ENCODE results near the gene TNS2.
"Not testable (repeated sequence)": the region's sequence is repeated elsewhere in the genome, so short reads cannot be mapped to it uniquely, and the experiment has no call there.

Gene TNS2

DNA sequence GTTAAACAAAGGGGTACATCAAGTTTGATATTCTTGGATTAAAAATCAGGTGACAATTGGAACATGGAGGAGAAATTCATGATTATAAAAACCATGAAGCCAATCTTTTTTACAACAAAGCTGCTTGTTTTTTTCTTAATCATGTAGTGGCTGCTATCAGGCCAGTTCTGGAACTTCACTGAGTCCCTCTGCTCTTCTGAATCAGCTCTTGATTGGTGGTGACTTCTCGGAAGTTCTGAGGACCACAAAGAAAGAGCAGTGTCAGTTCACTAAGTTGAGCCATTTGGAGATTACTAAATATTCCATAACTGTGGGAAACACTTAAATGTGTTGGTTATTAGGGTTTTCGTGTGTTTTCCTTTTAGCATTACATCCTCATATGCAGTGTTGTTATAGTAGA, 35.2 kb upstream of the TNS2 start:
- TF ChIP-seq POLR2A (IDR thresholded peaks at IDR 0.05; ENCODE audit: low read length): no peak
- no peak for TF ChIP-seq GATA1 (IDR thresholded peaks at IDR 0.05; ENCODE audit: low read depth, low read length)
- DNase-seq: no peak

DNA sequence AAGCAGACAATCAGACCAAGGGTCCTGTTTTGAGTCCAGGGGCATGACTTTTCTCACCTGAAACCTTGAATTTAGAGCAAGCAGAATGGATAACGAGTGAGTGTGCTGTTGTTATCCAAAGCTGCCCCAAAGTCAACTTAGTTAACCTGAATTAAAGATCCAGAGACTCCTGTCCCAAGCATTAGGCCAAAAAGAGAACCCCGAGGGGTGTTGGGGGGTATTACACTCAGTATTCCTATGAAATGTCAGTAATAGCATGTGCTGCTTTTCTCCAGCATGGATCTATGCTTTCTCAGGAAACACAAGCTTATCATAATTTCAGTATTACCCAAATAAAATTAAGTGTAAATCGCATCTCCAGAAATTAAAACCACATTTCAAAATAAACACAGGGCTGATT, 24.6 kb upstream of the TNS2 start:
- TF ChIP-seq POLR2A (IDR thresholded peaks at IDR 0.05; ENCODE audit: low read length) (no peak), GATA1 (IDR thresholded peaks at IDR 0.05; ENCODE audit: low read depth, low read length) (no peak)
- no peak for DNase-seq

DNA sequence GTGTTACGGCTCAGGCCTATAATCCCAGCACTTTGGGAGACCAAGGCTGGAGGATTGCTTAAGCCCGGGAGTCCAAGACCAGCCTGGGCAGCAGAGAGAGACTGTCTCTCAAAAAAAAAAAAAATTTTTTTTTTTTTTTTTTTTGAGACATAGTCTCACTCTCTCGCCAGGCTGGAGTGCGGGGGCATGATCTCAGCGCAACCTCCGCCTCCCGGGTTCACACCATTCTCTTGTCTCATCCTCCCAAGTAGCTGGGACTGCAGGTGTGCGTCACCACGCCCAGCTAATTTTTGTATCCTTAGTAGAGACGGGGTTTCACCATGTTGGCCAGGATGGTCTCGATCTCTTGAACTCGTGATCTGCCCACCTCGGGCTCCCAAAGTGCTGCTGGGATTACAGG, 22.9 kb upstream of the TNS2 start:
- not testable (repeated sequence) for DNase-seq

DNA sequence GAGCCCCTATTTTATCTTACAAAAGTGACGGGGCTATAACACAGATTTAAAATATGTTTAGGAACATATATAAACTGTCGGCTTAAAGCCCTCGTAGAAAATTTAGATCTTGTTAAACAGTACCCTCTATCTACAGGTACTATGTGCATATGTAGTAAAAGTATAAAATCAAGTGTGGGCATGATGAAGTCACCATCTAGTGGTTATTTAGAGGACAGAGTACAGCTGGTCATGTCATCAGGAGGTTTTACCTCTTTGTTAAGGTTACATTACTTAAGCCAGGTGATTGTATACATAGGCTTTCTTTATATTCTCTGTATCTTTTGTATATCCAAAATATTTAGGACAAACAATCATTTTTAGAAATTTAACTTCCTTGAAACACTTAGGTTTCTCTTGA, 18.2 kb upstream of the TNS2 start:
- TF ChIP-seq GATA1 (IDR thresholded peaks at IDR 0.05; ENCODE audit: low read depth, low read length) (no peak), POLR2A (IDR thresholded peaks at IDR 0.05; ENCODE audit: low read length) (no peak)
- no peak for DNase-seq

DNA sequence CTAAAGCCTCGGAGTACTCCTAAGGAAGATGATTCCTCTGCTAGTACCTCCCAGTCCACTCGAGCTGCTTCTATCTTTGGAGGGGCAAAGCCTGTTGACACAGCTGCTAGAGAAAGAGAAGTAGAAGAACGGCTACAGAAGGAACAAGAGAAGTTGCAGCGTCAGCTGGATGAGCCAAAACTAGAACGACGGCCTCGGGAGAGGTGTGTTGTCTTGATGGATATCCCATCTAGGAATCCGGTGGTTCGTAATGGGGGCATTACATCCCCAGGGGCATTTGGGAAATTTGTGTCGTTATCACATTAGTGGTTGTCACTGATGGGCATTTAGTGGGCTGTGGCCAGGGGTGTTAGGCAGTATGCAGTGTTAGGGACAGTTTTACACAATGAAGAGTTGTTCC, 16.0 kb upstream of the TNS2 start:
- not testable (repeated sequence) for DNase-seq

DNA sequence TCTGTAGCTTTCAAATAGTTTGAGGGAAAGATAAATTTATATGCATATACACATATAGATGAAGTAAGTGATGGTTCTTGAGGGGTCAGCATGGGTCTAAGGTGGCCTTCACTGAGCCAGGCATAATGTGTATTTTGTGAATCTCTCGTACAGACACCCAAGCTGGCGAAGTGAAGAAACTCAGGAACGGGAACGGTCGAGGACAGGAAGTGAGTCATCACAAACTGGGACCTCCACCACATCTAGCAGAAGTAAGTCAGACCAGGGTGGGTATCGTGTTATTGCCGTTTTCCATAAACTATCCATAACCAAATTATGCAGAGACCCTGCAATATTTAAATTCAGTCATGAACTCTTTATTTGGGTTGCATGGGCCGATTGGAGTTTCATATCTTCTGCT, 15.4 kb upstream of the TNS2 start:
- TF ChIP-seq POLR2A (IDR thresholded peaks at IDR 0.05; ENCODE audit: low read length): no peak
- TF ChIP-seq GATA1 (IDR thresholded peaks at IDR 0.05; ENCODE audit: low read depth, low read length): no peak
- no peak for DNase-seq

DNA sequence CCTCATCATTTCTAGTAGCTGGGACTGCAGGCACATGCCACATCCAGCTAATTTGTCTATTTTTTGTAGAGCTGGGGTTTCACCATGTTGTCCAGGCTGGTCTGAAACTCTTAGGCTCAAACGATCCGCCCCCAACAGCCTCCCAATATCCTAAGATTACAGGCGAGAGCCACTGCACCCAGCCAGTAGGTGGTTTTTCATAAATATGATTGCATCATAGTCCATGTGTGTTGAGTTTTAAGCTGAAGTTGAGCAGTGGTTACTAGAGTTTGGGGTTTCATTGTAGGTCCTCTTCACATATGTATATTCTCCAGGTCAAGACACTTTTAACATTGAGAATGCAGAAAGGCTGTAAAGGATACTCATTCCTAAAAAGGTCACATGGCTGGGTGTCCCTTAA, 13.1 kb upstream of the TNS2 start:
- TF ChIP-seq POLR2A (IDR thresholded peaks at IDR 0.05; ENCODE audit: low read length): no peak
- no peak for TF ChIP-seq GATA1 (IDR thresholded peaks at IDR 0.05; ENCODE audit: low read depth, low read length)
- DNase-seq: no peak

DNA sequence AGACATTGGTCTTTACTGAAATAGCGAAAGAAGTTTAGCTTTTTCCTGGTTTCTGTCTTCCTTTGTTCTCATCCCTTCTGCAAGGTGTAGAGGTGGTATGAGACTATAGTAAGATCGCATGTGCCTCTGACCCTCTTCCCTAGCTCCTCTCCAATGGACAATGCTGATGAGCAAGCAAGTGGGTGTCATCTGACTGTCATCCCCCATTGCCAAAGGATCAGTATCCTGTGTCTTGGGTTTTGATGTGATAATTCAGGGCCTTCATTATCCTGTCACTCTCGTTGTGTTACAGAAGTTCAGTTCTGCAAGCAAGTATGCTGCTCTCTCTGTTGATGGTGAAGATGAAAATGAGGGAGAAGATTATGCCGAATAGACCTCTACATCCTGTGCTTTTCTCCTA, 10.0 kb upstream of the TNS2 start:
- no peak for DNase-seq
- no peak for TF ChIP-seq GATA1 (IDR thresholded peaks at IDR 0.05; ENCODE audit: low read depth, low read length)
- TF ChIP-seq POLR2A (IDR thresholded peaks at IDR 0.05; ENCODE audit: low read length): no peak

DNA sequence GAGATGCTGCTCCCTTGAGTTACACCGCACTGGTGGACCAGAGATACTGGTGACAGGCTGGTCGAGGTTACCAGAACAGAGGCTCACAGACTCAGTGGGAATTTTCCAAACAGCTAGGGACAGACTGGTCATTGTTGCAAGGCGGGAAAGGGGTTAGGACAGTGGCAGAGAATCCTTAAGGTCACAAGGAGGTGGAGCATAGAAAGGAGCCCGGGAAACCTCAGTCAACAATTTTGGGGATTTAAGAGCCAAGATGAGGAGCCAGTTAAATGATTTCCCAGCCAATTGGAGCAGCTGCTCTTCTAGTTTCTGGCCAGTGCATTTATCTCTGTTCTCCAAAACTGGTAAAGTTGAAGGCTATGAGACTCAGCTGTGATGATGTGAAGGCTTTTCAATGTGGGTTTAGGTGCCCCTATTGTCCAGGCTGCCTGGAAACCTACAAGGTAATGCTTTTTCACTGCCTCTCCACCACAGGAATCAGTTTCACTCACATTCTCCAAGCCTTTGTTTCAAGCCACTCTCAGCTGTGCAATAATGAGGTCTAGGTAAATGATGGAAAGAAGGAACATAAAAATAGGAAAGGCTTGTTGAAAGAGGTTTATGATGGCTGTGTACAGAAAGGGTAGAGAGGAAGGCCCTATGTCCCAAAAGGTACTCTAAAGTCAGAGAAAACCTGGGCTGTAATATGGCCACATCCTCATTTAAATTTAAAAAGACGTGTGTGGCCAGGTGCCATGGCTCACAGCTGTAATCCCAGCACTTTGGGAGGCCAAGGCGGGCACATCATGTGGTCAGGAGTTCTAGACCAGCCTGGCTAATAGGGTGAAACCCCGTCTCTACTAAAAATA, 7.0 kb upstream of the TNS2 start:
- DNase-seq: no peak
- TF ChIP-seq GATA1 (IDR thresholded peaks at IDR 0.05; ENCODE audit: low read depth, low read length): no peak
- TF ChIP-seq POLR2A (IDR thresholded peaks at IDR 0.05; ENCODE audit: low read length): no peak

DNA sequence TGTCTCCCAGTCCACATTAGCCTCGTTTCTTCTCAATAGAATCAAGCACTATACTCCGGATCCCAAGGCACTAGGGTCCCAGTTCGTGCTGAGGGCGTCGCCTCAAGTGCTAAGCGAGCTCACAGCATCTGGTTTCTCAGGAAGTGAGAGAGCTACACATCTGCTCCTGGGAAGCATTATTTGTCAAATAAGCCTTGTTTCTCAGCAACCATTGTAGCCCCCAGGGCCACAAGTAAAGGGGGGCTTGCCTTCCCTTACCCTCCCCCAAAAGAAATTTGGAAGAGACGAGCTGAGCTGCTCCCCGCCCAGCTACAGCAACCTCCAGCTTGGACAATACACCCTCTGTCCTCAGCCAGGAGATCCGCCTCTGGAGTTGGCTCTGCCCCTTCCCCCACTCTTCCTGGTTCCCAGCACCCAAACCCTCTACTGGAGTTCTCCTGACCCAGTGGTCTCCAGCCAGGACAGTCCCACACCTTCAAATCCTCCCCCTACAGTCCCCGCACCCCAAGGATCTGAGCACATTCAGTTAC, 5.7 kb upstream of the TNS2 start:
- no peak for TF ChIP-seq GATA1 (IDR thresholded peaks at IDR 0.05; ENCODE audit: low read depth, low read length)
- no peak for TF ChIP-seq POLR2A (IDR thresholded peaks at IDR 0.05; ENCODE audit: low read length)
- no peak for DNase-seq

DNA sequence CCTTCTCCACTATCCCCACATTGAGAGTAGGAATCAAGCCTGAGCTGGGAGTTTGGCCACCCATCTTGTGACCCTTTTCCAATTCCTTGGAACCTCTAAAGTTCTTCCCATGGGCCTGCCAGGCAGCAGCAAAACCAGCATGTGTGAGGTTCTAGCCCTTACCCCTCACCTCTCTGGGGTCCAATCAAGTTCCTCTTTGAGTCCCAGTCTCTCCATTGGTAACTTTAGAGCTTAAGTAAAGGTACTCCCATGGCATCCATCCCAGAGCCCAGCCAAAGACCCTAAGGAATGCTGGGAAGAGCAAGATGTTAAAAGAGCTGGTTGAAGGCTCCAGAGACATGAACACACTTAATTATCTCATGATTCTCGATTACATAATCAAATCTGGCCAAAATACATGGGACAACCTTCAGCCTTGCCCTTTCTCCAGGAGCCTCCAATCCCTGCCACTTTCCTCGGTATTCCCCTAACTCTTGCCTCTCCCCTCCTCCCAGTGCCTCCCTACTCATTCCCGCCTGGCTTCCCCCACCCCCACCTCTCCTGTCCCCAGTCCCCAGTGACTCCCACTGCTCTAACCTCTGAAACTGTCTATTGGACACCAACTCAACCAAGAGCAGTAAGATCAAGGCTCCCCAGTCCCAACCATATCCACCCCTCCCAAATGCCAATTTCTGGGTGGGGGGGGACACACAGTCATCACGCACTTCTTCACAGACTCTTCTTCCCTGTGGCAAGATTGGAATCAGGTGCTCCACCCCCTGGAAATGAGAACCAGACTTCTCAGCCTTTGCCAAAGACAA, 4.8 kb upstream of the TNS2 start:
- no peak for DNase-seq
- TF ChIP-seq POLR2A (IDR thresholded peaks at IDR 0.05; ENCODE audit: low read length): no peak
- TF ChIP-seq GATA1 (IDR thresholded peaks at IDR 0.05; ENCODE audit: low read depth, low read length): no peak

DNA sequence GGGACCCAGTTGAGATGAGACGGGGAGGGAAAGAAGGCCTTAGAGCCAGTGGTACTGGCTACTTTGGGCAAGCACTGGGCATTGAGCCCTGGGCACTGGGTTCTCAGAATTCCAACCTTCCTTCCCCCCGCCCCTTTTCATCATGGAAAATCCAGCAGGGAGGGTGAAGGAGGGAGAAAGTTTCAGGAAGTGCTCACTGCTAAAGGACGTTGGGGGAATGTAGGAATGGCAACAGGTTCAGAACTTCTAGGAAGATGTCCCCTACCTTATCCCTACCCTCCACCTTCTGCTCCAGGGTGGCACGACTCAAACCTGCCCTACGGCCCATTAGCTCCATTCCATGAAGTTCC, 4.2 kb upstream of the TNS2 start:
- TF ChIP-seq POLR2A (IDR thresholded peaks at IDR 0.05; ENCODE audit: low read length): no peak
- no peak for TF ChIP-seq GATA1 (IDR thresholded peaks at IDR 0.05; ENCODE audit: low read depth, low read length)
- no peak for DNase-seq

DNA sequence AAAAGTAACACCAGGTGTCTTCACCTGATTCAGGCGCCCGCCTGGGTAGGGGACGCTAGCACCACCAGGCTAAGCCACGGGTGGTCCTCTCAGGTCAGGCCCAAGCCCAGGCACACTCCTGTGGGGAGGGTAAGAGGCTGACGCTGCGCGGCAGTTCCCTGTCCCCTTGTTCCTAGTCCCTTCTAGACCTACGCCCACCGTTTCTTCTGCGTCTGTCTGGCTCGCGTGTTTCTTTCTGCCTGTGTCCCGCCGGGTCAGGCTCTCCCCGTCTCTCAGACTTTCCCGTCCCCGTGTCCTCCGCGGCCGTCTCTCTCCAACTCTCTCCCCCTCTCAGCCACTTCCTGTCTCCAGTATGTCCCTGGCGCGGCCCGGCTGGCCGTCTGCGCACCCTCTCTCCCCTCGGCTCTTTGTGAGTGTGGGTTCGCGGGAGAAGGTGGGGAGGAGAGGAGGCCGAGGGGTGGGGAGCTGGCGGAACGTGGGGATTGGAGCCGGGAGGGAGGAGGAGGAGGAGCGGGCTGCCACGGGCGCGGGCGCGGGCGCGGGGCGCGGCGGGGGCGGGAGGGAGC, 3.1 kb upstream of the TNS2 start:
- peak; percentile 59 to 63 for DNase-seq

DNA sequence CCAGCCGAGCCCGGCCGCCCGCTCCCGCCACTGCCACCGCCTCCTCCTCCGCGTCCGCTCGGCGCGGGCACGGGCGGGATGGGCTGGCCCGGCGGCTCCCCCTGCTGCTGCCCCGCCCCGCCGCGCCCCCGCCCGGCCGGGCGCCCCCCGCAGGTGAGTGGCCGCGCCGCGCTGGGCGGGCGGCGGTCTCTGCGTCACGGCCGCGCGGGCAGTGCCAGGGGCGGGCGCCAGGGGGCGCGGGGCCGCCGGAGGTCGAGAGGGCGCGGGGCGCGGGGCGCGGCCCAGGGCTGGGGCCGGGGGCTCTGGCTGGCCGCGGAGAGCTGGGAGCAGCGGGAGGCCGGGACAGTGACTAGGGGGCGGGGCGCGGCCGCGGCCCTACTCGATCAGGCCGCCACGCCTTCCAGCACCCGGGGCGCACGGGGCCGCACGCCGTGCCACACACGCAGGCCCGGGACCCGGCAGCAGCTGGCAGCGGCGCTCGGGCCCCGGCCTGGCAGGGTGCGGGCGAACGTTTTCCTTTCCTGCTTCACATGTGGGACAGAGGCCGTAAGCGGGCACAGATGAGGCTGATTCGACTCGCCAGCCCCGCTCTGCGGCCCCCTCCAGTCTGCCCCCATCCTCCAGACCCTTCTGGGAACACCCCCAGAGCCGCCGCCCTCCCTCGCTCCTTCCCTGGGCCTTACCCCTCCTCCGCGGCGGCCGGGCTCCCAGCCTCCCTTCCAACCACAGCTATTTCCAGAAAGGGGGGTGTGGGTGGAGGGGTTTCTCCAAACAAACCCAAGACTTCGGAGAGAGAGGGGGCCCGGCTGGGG, 2.4 kb upstream of the TNS2 start:
- DNase-seq: peak; percentile 62 to 78

More for the DNA sequence above, 3.1 kb upstream of the TNS2 start:
- TF ChIP-seq GATA1 (IDR thresholded peaks at IDR 0.05; ENCODE audit: low read depth, low read length) (no peak), POLR2A (IDR thresholded peaks at IDR 0.05; ENCODE audit: low read length) (peak; percentile 26)

More for the DNA sequence above, 2.4 kb upstream of the TNS2 start:
- no peak for TF ChIP-seq POLR2A (IDR thresholded peaks at IDR 0.05; ENCODE audit: low read length)

Measured in erythroblast (primary cell).